WTC11 (cell line): ENCODE results near the gene SIT1. TPM values are rescaled to one million over a fixed set of nuclear protein-coding genes. Genes with fewer than 3 reads are reported as not detected.

ENCODE experiments used
- ATAC-seq: fragments of 200-7000 bp; cut with Tn5 transposase; 2 replicates; pipeline ENCODE4 v1.10.0; 2021; ENCODE audit warnings: mild to moderate bottlenecking, moderate library complexity
- CTCF ChIA-PET: fragments of 300-600 bp; sonication (Branson Sonifier 250); formaldehyde crosslinking; loops from one replicate; lab custom pipeline; 2021; ENCODE audit warnings: antibody characterized with exemption; lab: Charles Lee
- POLR2A ChIA-PET: fragments of 350-600 bp; sonication (Branson Sonifier 250); formaldehyde crosslinking; loops from one replicate; lab custom pipeline; 2021; ENCODE audit warnings: antibody characterized with exemption; lab: Charles Lee
- DNase-seq: peaks from one replicate; pipeline ENCODE4 v3.0.0; 2021; ENCODE audit warnings: low spot score
- H3K27ac Mint-ChIP-seq: 2 replicates; pipeline ENCODE4 v1.8.0; 2021; ENCODE audit warnings: mixed read lengths
- H3K27me3 Mint-ChIP-seq: 2 replicates; pipeline ENCODE4 v1.8.0; 2021; ENCODE audit warnings: low read depth, mild to moderate bottlenecking, moderate library complexity, mixed read lengths
- H3K36me3 Mint-ChIP-seq: 2 replicates; pipeline ENCODE4 v1.8.0; 2021; ENCODE audit warnings: mixed read lengths
- H3K4me1 Mint-ChIP-seq: 2 replicates; pipeline ENCODE4 v1.8.0; 2022; ENCODE audit warnings: mixed read lengths
- H3K4me3 Mint-ChIP-seq: 2 replicates; pipeline ENCODE4 v1.8.0; 2021; ENCODE audit warnings: mild to moderate bottlenecking, moderate library complexity, mixed read lengths
- H3K9me3 Mint-ChIP-seq: 2 replicates; pipeline ENCODE4 v1.8.0; 2021; ENCODE audit warnings: mixed read lengths
- ELF4 ChIP-seq: sonication (generic); formaldehyde crosslinking; IDR thresholded peaks from 2 replicates; pipeline ENCODE4 v1.8.1; 2022; ENCODE audit warnings: low read depth, mild to moderate bottlenecking, moderate library complexity, missing genetic modification reagents
- ETV6 ChIP-seq: sonication (generic); formaldehyde crosslinking; IDR thresholded peaks from 2 replicates; pipeline ENCODE4 v1.8.1; 2022; ENCODE audit warnings: mild to moderate bottlenecking, missing genetic modification reagents
- FOXK1 ChIP-seq: sonication (generic); formaldehyde crosslinking; IDR thresholded peaks from 2 replicates; pipeline ENCODE4 v1.8.0; 2022; ENCODE audit warnings: mild to moderate bottlenecking, moderate library complexity, missing genetic modification reagents
- RORB ChIP-seq: fragments of 250-450 bp; sonication (Bioruptor Pico); IDR thresholded peaks from 2 replicates; pipeline ENCODE4 v1.9.0; 2021; ENCODE audit warnings: mild to moderate bottlenecking
- SMAD3 ChIP-seq: sonication (generic); formaldehyde crosslinking; IDR thresholded peaks from 2 replicates; pipeline ENCODE4 v1.8.0; 2022; ENCODE audit warnings: missing genetic modification reagents, mild to moderate bottlenecking, borderline replicate concordance
- SP1 ChIP-seq: sonication (generic); formaldehyde crosslinking; conservative IDR thresholded peaks from 2 replicates; pipeline ENCODE4 v1.8.1; 2022; ENCODE audit warnings: missing genetic modification reagents
- TEAD1 ChIP-seq: sonication (generic); formaldehyde crosslinking; IDR thresholded peaks from 2 replicates; pipeline ENCODE4 v1.8.0; 2022; ENCODE audit warnings: mild to moderate bottlenecking, missing genetic modification reagents
- TEAD4 ChIP-seq: sonication (generic); formaldehyde crosslinking; IDR thresholded peaks from 2 replicates; pipeline ENCODE4 v1.8.0; 2022; ENCODE audit warnings: mild to moderate bottlenecking, missing genetic modification reagents
- ZNF121 ChIP-seq: sonication (generic); formaldehyde crosslinking; IDR thresholded peaks from 2 replicates; pipeline ENCODE4 v1.8.0; 2023; ENCODE audit warnings: missing genetic modification reagents
- ZNF219 ChIP-seq: sonication (generic); formaldehyde crosslinking; IDR thresholded peaks from 2 replicates; pipeline ENCODE4 v1.8.0; 2023; ENCODE audit warnings: missing genetic modification reagents, mild to moderate bottlenecking, borderline replicate concordance
- ZNF232 ChIP-seq: sonication (generic); formaldehyde crosslinking; IDR thresholded peaks from 2 replicates; pipeline ENCODE4 v1.8.0; 2022; ENCODE audit warnings: mild to moderate bottlenecking, missing genetic modification reagents
- total RNA-seq: library from RNA; stranded (reverse); gene quantifications from 3 replicates; pipeline ENCODE4 v1.2.3, GENCODE V29; 2021
- TF ChIP-seq, protein P1 (sequence below): sonication (generic); formaldehyde crosslinking; IDR thresholded peaks from 2 replicates; pipeline ENCODE4 v1.8.0; 2022; ENCODE audit warnings: mild to moderate bottlenecking, missing genetic modification reagents
- TF ChIP-seq, protein P2 (sequence below): fragments of 250-450 bp; sonication (Bioruptor Pico); IDR thresholded peaks from 2 replicates; pipeline ENCODE4 v1.9.0; 2021; ENCODE audit warnings: mild to moderate bottlenecking, borderline replicate concordance
- TF ChIP-seq, protein P3 (sequence below): sonication (generic); formaldehyde crosslinking; IDR thresholded peaks from 2 replicates; pipeline ENCODE4 v1.8.0; 2022; ENCODE audit warnings: missing genetic modification reagents

SIT1 gene
- total RNA-seq, 1 experiment from 2014 or later: 4.1 TPM

DNA sequence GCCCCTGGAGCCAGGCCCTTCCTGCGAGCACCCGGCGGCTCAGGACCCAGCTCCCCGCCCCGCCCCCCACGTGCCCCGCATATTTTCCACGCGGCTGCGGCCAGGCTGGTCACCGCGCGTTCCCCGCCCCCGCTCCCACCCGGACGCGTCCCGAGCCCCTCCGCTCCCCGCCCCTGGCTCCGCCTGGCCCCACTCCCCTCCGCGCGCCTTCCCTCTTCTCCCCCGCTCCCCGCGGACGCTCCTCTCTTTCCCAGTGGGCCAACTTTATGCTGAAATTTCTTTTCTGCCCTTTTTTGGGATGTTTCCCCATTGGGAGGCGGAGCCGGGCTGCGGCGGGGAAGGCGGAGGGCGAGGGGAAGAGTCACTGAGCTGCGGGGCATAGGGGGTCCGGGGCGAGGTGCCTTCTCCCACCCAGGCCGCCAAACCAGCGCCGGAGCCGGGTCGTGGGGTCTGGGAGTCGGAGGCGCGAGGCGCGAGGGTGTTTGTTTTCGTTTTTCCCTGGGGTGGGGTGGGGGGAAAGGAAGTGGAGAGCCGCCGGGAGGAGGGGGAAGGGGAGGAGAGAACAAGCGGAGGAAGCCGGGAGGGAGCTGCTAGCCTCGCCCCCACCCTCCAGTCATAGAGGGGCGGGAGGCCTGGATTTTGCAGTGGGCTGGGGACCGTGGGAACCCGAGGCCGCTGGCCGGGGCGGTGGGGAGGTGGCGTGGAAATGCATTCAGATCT lies 40.0 kb upstream of the SIT1 start:
- TF ChIP-seq, protein P1, sequence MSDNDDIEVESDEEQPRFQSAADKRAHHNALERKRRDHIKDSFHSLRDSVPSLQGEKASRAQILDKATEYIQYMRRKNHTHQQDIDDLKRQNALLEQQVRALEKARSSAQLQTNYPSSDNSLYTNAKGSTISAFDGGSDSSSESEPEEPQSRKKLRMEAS: no peak
- TF ChIP-seq ETV6 (0 out of 2 replicates have a peak, but pooled peaks have one; percentile 11), ZNF219 (CRISPR knock-in tag) (no peak), SP1 (CRISPR knock-in tag) (0 out of 2 replicates have a peak, but pooled peaks have one; percentile 11)
- peak; percentile 64 for DNase-seq
- Mint-ChIP-seq H3K27ac (no peak overlapping the region), H3K36me3 (peaks cover 8% of the 10 kb centered on the region), H3K4me1 (peaks cover 23% of the 10 kb centered on the region), H3K27me3 (no peaks in the 10 kb centered on the region), H3K9me3 (no peaks in the 10 kb centered on the region), H3K4me3 (peak overlapping the region; percentile 91)
- peak; percentile 40 for ATAC-seq
- ChIA-PET POLR2A (interaction anchor here (0.9 to 5.2 kb wide), 14 partner anchors 8 to 587 kb away, joined by 3 to 38 read pairs (median 6); partner anchors contain the start of genes ARHGEF39, CCDC107, CREB3 and RMRP), CTCF (interaction anchor here (0.7 to 6.8 kb wide), 17 partner anchors 15 to 99 kb away, joined by 3 to 49 read pairs (median 11); partner anchors contain the start of genes ARHGEF39, CCDC107, CREB3 and RGP1)

DNA sequence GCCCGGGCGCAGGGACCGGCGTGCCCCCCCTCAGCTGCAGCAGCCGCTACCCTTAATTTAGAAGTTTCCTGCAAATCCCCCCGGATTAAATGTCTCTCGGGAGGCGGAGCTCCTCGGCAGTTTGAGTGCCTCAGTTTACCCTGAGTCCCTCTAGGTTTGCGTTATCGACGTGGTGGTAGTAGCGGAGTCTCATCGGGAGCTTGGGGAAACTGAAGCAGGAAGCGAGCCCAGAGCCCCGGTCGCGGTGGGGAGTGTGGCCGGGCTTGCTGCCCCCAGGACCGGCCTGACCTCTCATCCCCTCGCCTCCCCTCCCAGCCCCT lies 39.5 kb upstream of the SIT1 start:
- Mint-ChIP-seq H3K27ac (no peak overlapping the region), H3K4me3 (peak overlapping the region; percentile 91), H3K9me3 (no peaks in the 10 kb centered on the region), H3K27me3 (no peaks in the 10 kb centered on the region), H3K36me3 (peaks cover 12% of the 10 kb centered on the region), H3K4me1 (peaks cover 23% of the 10 kb centered on the region)
- peak; percentile 29 for ATAC-seq
- peak; percentile 54 for DNase-seq
- POLR2A ChIA-PET: interaction anchor here (0.9 to 5.2 kb wide), 13 partner anchors 10 to 587 kb away, joined by 3 to 38 read pairs (median 8); partner anchors contain the start of genes ARHGEF39, CCDC107, CREB3 and RMRP
- CTCF ChIA-PET: interaction anchor here (1.1 to 6.8 kb wide), 14 partner anchors 15 to 100 kb away, joined by 4 to 49 read pairs (median 12); partner anchors contain the start of genes ARHGEF39, CCDC107, CREB3 and RGP1
- TF ChIP-seq, protein P1: no peak
- TF ChIP-seq, protein P2, sequence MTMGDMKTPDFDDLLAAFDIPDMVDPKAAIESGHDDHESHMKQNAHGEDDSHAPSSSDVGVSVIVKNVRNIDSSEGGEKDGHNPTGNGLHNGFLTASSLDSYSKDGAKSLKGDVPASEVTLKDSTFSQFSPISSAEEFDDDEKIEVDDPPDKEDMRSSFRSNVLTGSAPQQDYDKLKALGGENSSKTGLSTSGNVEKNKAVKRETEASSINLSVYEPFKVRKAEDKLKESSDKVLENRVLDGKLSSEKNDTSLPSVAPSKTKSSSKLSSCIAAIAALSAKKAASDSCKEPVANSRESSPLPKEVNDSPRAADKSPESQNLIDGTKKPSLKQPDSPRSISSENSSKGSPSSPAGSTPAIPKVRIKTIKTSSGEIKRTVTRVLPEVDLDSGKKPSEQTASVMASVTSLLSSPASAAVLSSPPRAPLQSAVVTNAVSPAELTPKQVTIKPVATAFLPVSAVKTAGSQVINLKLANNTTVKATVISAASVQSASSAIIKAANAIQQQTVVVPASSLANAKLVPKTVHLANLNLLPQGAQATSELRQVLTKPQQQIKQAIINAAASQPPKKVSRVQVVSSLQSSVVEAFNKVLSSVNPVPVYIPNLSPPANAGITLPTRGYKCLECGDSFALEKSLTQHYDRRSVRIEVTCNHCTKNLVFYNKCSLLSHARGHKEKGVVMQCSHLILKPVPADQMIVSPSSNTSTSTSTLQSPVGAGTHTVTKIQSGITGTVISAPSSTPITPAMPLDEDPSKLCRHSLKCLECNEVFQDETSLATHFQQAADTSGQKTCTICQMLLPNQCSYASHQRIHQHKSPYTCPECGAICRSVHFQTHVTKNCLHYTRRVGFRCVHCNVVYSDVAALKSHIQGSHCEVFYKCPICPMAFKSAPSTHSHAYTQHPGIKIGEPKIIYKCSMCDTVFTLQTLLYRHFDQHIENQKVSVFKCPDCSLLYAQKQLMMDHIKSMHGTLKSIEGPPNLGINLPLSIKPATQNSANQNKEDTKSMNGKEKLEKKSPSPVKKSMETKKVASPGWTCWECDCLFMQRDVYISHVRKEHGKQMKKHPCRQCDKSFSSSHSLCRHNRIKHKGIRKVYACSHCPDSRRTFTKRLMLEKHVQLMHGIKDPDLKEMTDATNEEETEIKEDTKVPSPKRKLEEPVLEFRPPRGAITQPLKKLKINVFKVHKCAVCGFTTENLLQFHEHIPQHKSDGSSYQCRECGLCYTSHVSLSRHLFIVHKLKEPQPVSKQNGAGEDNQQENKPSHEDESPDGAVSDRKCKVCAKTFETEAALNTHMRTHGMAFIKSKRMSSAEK: no peak

DNA sequence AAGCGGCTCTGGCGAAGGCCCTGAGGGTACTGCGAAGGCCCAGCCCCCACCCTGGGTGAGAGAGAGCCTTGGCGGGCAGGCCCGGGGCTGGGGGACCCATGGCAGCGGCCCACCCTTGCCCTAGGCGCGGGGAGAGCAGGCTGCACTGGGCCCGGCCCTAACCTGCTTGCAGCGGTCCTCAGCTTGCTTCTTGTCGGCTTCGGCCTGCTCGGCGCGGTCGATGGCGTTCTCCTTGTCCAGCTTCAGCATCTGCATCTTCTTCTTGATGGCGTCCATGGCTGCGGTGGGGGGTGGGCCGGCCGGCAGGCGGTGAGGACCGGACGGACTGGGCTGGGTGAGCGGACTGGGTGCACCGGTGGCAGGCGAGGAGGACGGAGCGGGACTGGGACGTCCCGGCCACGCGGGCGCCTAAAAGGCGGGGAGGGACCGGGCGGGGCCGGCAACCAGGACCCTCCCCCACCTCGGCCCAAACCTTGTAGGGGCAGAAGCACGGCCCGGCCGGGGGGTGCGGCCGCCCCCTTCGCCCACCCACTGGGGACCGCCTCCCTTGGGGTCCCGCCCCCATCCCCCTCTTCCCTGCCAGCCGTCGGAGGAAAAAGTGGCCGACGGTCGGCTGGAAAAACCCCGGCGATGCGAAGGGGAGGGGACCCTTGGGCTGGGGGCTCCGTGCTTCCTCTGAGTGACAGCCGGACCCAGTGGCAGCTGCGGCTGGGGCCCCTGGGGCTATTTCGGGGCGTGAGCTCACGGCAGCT lies 39.0 kb upstream of the SIT1 start, which contains the start of gene TPM2:
Gene TPM2 (minus strand): TSS at position 384 of the 752 bp plus-strand sequence. CDS start 108 bp downstream, at position 276.
- H3K27ac Mint-ChIP-seq: 0 out of 2 replicates have a peak within 1 kb of the TSS, but pooled peaks have one; percentile 48
- H3K36me3 Mint-ChIP-seq: peaks cover 15% of the 10 kb centered on the region
- ATAC-seq (peak; percentile 63), DNase-seq (peak; percentile 75)
- ChIA-PET CTCF (interaction anchor here (0.6 to 6.8 kb wide), 17 partner anchors 9 to 122 kb away, joined by 3 to 49 read pairs (median 11); partner anchors contain the start of genes ARHGEF39, CCDC107, CREB3 and RGP1), POLR2A (interaction anchor here (0.6 to 5.2 kb wide), 17 partner anchors 9 to 1052 kb away, joined by 3 to 38 read pairs (median 5); partner anchors contain the start of genes ARHGEF39, CCDC107, CREB3 and RMRP)
- no peaks in the 10 kb centered on the region for H3K27me3 Mint-ChIP-seq
- H3K4me3 Mint-ChIP-seq: peak within 1 kb of the TSS; percentile 91
- H3K4me1 Mint-ChIP-seq: peaks cover 23% of the 10 kb centered on the region
- H3K9me3 Mint-ChIP-seq: no peaks in the 10 kb centered on the region
- no peak for TF ChIP-seq RORB
- TF ChIP-seq TEAD1 (CRISPR knock-in tag): peak; percentile 49; the same call in 1 of the 2 replicates
- no peak for TF ChIP-seq TEAD4 (CRISPR knock-in tag)
- peak; percentile 83; the same call in 1 of the 2 replicates for TF ChIP-seq SMAD3 (CRISPR knock-in tag)
- TF ChIP-seq ZNF232 (CRISPR knock-in tag): peak; percentile 92
- TF ChIP-seq ELF4 (CRISPR knock-in tag): 0 out of 2 replicates have a peak, but pooled peaks have one; percentile 36
- TF ChIP-seq FOXK1 (CRISPR knock-in tag): peak; percentile 32
- peak; percentile 78 for TF ChIP-seq SP1 (CRISPR knock-in tag)
- TF ChIP-seq, protein P3, sequence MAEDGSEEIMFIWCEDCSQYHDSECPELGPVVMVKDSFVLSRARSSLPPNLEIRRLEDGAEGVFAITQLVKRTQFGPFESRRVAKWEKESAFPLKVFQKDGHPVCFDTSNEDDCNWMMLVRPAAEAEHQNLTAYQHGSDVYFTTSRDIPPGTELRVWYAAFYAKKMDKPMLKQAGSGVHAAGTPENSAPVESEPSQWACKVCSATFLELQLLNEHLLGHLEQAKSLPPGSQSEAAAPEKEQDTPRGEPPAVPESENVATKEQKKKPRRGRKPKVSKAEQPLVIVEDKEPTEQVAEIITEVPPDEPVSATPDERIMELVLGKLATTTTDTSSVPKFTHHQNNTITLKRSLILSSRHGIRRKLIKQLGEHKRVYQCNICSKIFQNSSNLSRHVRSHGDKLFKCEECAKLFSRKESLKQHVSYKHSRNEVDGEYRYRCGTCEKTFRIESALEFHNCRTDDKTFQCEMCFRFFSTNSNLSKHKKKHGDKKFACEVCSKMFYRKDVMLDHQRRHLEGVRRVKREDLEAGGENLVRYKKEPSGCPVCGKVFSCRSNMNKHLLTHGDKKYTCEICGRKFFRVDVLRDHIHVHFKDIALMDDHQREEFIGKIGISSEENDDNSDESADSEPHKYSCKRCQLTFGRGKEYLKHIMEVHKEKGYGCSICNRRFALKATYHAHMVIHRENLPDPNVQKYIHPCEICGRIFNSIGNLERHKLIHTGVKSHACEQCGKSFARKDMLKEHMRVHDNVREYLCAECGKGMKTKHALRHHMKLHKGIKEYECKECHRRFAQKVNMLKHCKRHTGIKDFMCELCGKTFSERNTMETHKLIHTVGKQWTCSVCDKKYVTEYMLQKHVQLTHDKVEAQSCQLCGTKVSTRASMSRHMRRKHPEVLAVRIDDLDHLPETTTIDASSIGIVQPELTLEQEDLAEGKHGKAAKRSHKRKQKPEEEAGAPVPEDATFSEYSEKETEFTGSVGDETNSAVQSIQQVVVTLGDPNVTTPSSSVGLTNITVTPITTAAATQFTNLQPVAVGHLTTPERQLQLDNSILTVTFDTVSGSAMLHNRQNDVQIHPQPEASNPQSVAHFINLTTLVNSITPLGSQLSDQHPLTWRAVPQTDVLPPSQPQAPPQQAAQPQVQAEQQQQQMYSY: peak; percentile 71
- TF ChIP-seq, protein P2: no peak
- TF ChIP-seq ZNF121: 0 out of 2 replicates have a peak, but pooled peaks have one; percentile 42
